Stimulated activated CD4-positive, alpha-beta T cell treated with anti-CD3 and anti-CD28 coated beads, TNF-alpha, amount 100 ng/mL, for 24 hours (primary cell): ENCODE data around the gene IPO7.

ENCODE experiments used
- DNase-seq, 3 experiments: peaks; one replicate each; pipeline ENCODE4 v3.0.0-alpha.2; 2020; ENCODE audit warnings: low read depth in 3 of 3

The IPO7 gene

GRCh38 chr11:9490376-9490775 lies 105.9 kb downstream of the IPO7 start:
- no peak for DNase-seq

GRCh38 chr11:9493492-9493891 lies 109.0 kb downstream of the IPO7 start:
- DNase-seq, result no peak

- DNase-seq, result no peak
These were observed 109.9 kb downstream of the IPO7 start for GRCh38 chr11:9494316-9494715.

GRCh38 chr11:9495803-9496514 lies 111.5 kb downstream of the IPO7 start:
- no peak for DNase-seq
